ENCODE measurements around the gene DNM3.
"Not testable (repeated sequence)": the region's sequence is repeated elsewhere in the genome, so short reads cannot be mapped to it uniquely, and the experiment has no call there.

The DNM3 gene

GRCh38 chr1:172005856-172006255, 164.6 kb downstream of the DNM3 start:
- no peaks in the 10 kb centered on the region for H3K27me3 ChIP-seq
- H3K9me3 ChIP-seq: no peaks in the 10 kb centered on the region
- H3K36me3 ChIP-seq: no peaks in the 10 kb centered on the region
- no peaks in the 10 kb centered on the region for H3K4me1 ChIP-seq
- TF ChIP-seq CTCF (IDR thresholded peaks at IDR 0.05; ENCODE audit: low read depth, low read length): no peak
- no peak for DNase-seq
- no peak overlapping the region for H3K4me3 ChIP-seq (ENCODE audit: low read depth, low read length)

- no peak for DNase-seq
- no peak overlapping the region for H3K4me3 ChIP-seq (ENCODE audit: low read depth, low read length)
- no peaks in the 10 kb centered on the region for H3K4me1 ChIP-seq
- H3K9me3 ChIP-seq: no peaks in the 10 kb centered on the region
- TF ChIP-seq CTCF (IDR thresholded peaks at IDR 0.05; ENCODE audit: low read depth, low read length): no peak
- H3K27me3 ChIP-seq: no peaks in the 10 kb centered on the region
- H3K36me3 ChIP-seq: no peaks in the 10 kb centered on the region
These were observed 165.4 kb downstream of the DNM3 start for GRCh38 chr1:172006660-172007059.

GRCh38 chr1:172018727-172019311, 177.5 kb downstream of the DNM3 start:
- Histone ChIP-seq H3K36me3 (no peaks in the 10 kb centered on the region), H3K9me3 (no peaks in the 10 kb centered on the region), H3K4me3 (ENCODE audit: low read depth, low read length) (no peak overlapping the region), H3K27me3 (no peaks in the 10 kb centered on the region; the same call in 1 of the 2 replicates), H3K4me1 (no peaks in the 10 kb centered on the region)
- no peak for TF ChIP-seq CTCF (IDR thresholded peaks at IDR 0.05; ENCODE audit: low read depth, low read length)
- DNase-seq: no peak

- no peaks in the 10 kb centered on the region for H3K9me3 ChIP-seq
- no peak for DNase-seq
- H3K27me3 ChIP-seq: no peaks in the 10 kb centered on the region; the same call in 1 of the 2 replicates
- H3K4me3 ChIP-seq (ENCODE audit: low read depth, low read length): no peak overlapping the region
- no peak for TF ChIP-seq CTCF (IDR thresholded peaks at IDR 0.05; ENCODE audit: low read depth, low read length)
- no peaks in the 10 kb centered on the region for H3K36me3 ChIP-seq
- H3K4me1 ChIP-seq: no peaks in the 10 kb centered on the region
These were observed 178.7 kb downstream of the DNM3 start for GRCh38 chr1:172019976-172020375.

- Histone ChIP-seq H3K9me3 (no peaks in the 10 kb centered on the region), H3K36me3 (no peaks in the 10 kb centered on the region), H3K27me3 (no peaks in the 10 kb centered on the region; the same call in 1 of the 2 replicates), H3K4me1 (no peaks in the 10 kb centered on the region), H3K4me3 (ENCODE audit: low read depth, low read length) (no peak overlapping the region)
- DNase-seq: no peak
- no peak for TF ChIP-seq CTCF (IDR thresholded peaks at IDR 0.05; ENCODE audit: low read depth, low read length)
These were observed 183.2 kb downstream of the DNM3 start for GRCh38 chr1:172024516-172024915.

GRCh38 chr1:172024944-172025738, 183.8 kb downstream of the DNM3 start:
- H3K27me3 ChIP-seq; H3K4me1 ChIP-seq; H3K4me3 ChIP-seq (ENCODE audit: low read depth, low read length); H3K9me3 ChIP-seq; DNase-seq; H3K36me3 ChIP-seq: not testable (repeated sequence)

Measured in BE2C (cell line).